G401.6 (cell line): ENCODE results near the gene STX10.
"Not testable (repeated sequence)": the region's sequence is repeated elsewhere in the genome, so short reads cannot be mapped to it uniquely, and the experiment has no call there.

Experiments used
- FAIRE-seq: peaks from 2 replicates; lab custom pipeline; 2012; peaks lifted over from hg19 to GRCh38; lab: Jason Lieb, UNC

STX10 gene

DNA sequence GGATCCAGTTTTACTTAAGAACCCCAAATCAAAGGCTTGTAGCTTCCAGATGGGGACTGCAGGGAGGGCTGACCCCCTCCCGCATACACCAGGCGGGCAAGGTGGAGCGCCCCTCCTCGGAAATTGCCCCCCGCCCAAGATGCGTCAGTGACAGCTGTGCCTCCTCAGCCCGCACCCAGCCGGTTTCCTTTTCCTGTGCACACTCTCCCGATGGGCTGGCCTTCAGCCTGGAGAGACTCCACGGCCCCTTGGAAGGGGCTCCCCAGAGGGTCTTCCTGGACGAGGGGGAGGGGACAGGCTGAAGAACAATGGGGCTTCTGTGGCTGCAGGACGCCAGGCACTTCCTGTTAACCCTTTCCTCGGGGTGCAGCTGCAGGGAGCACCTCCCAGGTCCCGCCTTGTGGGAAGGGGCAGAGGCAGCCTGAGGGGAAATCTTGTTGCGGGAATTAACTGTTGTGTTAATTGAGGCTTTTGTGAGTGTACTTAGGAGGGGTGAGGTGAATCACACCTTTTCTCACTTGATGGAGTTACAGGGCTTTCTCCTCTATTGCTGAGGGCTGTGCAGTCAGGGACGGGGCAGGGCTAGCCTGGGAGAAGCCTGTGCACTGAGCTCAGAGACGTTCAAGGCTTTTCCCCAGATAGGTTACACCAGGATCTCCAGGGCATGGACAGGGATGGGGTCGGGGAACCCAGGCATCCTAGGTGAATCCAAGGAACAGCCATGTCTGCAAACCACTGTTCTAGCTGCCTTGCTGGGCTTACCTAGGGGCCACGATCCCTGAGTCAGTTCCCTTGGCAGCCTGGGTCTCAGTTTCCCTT lies 14.4 kb upstream of the STX10 start:
- FAIRE-seq: peak; percentile 36

DNA sequence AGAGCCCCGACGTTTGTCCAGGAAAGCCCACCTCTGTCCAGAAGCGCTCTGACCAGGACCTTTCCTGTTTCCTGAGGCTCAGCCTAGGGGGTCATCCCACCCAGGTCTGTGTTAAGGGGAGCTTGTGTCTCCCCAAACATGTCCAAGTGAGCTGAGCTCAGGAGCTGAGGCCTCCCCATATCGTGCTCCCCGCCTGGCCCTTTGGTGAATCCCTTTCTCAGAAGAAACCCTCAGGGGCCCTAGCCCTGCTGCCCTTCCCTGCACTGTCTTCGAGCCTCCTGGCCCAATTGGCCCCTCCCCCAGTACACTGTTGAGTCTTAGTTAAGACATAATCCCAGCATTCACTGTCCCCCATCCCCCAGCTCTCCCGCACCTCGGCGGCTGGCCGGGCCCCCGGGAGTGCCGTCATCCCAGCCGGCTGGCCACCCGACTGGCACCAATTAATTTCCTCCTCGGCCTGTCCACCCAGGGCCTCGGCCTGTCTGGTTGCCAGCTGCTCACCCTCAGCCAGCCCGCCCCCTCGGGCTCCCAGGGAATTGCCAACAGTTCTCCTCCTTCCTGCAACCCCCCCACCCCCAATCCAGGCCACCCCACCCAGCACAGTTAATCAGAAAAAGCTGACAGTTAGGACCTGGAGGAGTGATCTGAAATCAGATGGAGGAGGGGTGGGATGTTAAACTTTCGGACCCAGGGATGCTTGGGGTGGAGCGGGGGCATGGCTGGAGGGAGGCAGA lies 13.6 kb upstream of the STX10 start:
- no peak for FAIRE-seq

DNA sequence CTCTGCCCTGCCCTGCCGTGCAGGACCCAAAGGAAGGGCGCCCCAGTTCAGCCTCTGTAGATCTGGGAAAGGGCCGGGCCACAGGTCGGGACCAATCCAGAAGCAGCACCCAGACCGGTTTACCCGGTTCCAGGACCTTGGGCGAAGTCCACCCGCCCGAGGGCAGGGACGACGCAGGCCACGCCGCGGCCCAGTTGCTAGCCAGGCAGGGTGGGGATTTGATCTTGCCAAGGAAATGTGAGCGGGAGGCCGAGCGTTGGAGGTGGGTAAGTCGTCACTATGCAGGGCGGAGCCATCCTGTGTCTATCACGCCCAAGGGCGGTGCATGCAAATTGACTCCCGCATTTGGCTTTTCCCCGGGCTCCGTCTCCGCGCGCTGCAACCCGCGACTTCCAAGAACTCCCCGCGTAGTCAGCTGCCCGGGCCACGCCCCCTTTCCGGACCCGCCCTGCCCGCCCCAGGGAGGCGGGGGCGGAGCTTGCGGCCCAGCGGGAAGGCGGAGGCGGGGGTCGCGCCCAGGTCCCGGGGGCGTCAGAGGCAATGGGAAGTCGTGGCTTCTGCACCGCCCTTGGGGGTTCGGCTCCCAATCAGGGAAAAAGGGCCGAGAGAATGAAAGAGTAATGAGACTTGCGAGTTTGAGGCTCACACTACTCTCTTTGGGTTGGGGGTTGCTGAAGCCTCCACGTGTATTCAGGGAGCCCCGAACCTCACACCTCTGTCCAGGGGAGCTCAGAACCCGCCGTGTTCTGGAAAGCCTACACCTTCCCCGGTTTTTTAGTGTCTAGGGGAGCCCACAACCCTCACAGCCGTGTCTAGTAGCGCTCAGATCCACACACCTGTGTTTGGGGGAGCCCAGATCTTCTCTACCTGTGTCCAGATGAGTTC lies 12.8 kb upstream of the STX10 start:
- peak; percentile 75 for FAIRE-seq

DNA sequence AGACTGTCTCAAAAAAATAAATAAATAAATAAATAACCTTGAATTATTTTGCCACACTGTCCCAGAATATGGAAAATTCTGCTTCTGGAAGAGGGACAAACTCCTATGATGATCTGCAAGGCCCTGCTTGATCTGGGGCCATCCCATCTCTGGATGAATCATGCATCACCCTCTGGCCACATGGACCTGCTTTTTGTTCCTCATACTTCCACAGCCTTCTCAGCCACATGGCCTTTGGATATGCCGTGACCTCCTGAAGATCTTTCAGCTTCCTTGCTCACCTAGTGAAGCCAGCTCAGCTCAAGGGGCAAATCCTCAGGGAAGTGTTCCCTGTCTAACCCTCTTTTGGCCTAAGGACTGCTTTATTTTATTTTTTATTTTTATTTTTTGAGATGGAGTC lies 10.4 kb upstream of the STX10 start:
- no peak for FAIRE-seq

DNA sequence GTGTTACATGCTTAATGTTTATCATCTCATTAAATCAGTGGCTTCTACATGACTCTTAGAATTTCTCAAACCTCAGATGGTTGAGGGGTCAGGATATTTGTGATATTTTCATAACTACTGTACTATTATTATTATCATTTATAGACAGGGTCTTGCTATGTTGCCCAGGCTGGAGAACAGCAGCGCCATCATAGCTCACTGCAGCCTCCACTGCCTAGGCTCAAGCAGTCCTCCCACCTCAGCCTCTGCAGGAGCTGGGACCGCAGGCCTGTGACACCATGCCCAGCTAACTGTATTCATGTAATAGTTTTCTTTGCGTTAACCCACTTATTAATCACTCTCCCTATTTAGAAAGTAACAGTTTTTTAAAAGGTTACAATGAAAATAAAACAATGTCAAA lies 9.5 kb upstream of the STX10 start:
- no peak for FAIRE-seq

DNA sequence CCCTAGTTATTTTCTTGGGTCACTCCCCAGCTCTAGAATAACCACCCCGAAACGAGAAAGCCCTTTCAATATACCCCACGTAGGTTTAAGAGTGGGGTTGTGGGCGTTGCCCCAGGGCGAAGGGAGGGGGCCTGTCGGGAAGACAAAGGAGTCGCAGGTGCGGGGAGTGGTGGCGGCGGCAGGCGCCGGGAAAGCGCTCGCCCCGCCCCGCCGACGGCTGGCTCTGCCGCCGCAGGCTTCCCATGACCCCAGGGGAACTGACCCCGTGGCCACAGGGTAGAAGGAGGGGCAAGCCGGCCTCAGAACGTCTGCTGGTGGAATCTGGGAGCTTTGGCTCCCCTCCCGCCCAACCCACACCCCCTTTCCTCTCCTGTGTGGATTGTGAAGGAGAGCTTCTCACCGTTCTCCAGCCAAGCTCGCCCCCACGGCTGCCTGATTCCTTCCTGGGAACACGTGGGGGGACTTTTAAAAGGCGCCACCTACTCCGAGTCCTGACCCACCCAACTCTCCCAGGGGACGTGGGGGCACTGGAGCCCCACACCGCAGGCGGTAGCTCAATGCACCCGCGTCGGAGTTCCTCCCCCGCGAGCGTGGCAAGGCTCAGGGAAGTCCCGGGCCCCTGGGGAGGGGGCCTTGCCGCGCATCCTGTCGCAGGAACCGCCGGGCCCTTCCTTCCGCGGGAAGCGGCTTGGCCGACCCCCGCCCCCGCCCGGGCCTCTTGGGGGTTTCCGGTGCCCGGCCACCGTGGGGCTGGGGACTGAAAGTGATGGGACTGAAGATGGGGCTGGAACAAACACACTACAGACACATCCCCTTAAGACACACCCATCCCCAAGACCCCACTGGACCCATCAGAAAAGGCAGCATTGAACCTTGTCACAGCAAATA lies 5.5 kb upstream of the STX10 start:
- FAIRE-seq: no peak

DNA sequence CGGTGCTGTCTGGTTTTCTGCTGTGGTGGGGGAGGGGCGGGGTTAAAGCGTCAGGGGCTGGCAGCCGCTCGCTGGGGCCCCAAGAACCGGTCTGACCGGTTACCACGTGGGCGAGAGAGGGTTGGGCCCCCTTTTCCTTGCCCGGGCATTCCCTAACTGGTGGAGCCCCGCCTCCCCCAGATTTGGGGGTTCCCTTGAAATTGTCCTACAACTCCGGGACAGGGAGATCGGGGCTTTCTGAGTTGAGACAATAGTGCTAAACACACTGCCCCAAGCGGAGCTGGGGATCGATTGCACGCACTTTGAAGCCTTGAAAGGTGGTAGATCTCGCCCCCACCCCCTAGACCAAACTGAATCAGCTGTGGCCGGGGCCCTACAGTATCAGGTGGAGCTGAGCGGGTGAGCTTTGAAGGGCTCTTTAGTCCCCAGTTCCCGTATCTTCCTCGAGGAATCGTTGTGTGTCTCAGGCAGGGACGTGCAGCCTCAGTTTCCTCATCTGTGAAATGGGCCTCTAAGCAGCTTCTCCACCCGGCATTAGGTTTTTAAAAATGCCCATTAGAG lies 4.8 kb upstream of the STX10 start:
- FAIRE-seq: no peak

DNA sequence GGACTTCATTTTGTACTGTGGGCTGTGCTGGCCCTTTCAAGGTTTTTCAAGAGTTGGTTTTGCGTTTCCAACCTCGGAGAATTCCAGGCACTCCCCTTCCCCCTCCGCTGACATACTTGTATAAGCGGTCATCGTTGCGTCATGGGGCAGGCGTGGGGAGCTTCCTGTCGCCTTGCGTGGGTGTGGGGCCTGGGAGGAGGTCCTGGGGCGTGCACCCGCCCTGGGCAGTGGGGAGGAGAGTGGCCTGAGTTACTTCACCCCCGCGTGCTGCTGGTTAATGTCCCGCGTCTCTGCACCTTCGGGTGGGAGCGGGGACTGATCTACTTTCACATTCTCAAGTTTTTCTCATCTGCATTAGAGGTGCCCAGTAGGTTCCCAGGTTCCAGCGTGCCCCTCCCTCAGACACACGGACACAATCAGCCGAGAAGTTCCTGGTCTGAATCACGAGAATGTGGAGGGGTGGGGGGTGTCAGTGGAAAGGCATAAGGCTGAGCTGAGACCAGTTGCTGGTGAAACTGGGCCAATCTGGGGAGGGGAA lies 4.1 kb upstream of the STX10 start:
- FAIRE-seq: no peak

DNA sequence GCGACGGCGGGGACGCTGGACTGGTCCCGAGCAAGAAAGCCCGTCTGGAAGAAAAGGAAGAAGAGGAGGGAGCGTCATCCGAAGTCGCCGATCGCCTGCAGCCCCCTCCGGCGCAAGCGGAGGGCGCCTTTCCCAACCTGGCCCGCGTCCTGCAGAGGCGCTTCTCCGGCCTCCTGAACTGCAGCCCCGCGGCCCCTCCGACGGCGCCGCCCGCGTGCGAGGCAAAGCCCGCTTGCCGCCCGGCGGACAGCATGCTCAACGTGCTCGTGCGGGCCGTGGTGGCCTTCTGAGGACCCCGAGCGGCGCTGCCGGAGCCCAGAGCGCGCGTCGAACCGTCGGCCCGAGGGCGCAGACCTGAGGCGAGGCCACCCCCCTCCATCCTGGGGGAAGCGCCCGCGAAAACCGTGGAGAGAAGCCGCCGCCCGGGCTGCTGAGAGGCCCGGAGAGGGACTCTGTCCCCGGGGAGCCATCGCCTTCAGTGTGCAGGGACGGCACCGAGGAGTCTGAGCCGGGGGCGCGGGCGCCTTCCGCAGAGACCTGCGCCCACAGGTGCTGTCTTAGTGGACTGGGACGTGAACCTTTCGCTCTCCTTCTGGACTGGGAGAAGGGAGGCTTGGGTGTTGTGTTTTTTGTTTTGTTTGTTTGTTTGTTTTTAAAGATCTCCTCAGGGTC lies 3.5 kb upstream of the STX10 start:
- FAIRE-seq: no peak

DNA sequence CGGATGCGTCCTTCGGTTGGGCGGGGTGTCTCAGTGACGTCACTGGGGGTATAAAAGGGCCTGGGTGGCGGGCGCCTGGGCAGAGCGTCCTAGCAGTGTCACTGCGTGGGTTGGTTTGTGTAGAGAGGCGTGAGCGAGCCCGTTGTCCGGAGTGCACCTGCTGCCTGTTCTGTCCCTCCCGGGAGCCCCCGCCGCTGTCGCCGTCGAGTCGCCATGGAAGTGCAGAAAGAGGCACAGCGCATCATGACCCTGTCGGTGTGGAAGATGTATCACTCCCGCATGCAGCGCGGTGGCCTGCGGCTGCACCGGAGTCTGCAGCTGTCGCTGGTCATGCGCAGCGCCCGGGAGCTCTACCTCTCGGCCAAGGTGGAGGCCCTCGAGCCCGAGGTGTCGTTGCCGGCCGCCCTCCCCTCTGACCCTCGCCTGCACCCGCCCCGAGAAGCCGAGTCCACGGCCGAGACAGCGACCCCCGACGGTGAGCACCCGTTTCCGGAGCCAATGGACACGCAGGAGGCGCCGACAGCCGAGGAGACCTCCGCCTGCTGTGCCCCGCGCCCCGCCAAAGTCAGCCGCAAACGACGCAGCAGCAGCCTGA lies 2.9 kb upstream of the STX10 start:
- FAIRE-seq: no peak

DNA sequence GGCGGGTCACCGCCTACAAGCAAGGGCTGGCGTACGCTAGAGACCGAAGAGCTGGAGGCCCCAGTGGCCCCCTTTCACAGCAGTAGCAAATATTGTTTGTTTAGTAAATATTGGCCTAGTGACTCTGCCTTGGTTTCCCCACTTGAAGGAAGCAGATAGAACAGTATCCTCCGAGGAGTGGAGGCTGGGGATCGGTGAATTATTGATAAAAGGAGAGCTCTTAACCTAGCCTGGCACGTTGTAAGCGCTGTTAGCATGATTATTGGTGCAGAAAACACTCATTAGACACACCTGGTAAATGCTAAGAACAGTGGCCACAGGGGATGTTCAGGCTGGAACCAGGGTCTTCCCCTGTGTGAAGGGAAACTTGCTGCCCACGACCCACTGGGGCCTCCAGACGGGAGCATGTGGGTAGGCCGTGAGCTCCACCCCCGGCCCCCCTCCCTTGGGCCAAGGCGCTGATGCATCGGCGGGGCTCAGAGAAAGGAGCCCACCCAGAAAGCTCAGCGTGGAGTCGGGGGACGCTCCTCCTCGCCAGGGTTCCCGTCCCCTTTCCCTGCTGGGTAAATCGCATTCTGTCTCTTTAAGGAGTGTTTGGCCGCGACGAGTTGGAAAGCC lies 2.3 kb upstream of the STX10 start:
- peak; percentile 82 for FAIRE-seq

DNA sequence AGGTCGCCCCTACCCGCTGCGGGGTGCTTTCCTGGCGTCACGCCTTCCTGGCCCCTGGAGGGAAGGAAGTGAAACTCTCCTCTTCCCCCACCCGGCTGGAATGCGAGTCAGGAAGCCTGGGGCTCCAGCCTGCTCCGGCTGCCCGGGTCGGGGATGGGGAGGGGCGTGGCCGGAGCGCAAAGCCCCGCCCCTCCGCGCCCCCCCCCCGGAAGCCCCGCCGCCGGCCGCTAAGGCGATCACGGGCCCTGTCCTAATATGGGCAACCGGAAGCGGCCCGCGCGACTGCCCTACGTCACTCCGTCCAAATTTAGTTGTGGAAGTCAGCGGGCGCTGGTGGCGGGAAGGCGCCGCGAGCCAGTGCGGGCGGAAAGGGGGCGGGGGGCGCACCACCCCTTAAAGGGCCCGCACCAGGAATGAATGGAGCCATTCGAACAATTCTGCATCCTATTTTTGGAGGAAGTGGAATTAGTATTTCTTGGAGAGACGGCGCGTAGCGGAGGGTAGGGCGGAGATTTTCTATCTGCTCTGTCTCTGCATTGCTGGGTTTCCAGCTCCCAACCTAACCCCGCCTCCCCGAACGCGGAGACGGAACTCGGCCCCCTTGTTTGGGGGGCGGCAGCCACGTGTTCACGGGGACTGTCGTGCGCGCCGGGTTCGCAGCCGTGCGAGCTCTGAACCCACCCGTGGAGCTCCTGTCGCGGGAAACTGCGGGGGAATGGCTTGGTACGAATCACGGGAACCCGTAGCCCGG lies 1.6 kb upstream of the STX10 start:
- peak; percentile 77 for FAIRE-seq

DNA sequence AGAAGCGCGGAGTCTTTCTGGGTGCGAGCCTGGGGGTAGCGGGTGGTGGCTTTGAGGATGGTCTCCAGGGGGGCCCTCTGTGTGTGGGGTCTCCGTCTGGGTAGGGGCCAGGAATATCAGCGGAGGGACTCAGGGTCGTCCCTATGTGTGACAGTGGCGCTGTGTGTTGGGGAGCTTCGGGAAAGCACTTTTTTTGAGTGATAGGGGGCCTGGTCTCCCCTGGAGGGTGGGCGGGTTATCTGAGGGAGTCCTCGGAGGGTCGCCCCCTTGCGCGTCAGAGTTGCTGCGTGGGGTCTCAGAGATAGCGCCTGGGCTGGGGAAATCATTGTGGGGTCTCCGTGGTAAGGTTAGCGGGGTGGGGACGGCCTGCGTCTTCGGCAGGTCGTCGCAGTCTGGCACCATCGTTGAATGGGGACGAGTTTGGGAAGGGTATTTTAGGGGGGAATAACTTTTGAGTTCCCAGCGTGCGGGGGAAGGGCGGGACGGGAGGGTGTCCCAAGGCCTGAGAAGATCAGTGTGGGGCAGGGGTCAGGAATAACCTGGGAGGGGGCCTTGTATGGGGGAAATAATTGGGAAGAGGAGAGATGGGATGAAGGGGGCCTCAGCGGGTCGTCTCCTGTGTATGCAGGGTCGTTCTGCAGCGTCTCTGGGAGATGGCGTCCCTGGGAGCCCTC lies 893 bp upstream of the STX10 start:
- FAIRE-seq: no peak

DNA sequence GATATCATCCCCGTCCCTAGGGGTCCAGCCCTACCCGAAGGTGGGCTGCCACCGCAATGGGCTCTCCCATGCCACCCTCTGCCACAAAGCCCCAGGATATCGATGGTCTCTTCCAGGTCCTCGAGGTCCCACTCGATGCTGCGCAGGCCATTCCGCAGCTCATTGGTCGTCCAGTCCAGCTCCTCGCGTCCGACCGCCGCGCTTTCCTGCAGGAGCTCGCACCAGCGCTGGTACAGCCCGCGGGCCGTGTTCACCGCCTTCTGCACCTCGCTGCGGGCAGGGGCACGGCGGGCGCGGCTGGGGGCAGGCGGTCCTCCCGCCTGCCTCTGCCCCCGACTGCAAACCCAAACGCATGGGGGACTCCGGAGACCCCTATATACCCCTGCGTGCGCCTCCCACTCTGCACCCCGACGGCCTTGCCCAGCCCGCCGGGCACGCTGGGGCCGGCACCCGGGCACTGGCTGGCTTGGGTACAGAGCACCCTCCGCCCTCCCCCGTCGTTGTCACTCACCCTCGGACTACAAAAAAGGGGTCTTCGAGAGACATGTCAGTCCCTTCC lies 468 bp downstream of the STX10 start:
- FAIRE-seq: no peak

DNA sequence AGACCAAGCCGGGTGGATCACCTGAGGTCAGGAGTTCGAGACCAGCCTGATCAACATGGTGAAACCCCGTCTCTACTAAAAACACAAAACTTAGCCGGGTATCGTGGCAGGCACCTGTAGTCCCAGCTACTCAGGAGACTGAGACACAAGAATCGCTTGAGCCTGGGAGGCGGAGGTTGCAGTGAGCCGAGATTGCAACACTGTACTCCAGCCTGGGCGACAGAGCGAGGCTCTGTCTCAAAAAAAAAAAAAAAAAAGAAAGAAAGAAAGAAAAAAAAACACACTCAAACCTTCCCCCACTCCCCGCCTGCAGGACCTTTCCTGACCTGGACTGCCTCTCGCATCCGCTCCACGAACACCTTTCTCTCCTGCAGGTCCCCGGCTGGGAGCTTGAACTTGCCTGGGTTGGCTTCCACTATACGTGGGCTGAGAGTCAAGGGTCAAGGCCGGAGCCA lies 975 bp downstream of the STX10 start:
- not testable (repeated sequence) for FAIRE-seq

DNA sequence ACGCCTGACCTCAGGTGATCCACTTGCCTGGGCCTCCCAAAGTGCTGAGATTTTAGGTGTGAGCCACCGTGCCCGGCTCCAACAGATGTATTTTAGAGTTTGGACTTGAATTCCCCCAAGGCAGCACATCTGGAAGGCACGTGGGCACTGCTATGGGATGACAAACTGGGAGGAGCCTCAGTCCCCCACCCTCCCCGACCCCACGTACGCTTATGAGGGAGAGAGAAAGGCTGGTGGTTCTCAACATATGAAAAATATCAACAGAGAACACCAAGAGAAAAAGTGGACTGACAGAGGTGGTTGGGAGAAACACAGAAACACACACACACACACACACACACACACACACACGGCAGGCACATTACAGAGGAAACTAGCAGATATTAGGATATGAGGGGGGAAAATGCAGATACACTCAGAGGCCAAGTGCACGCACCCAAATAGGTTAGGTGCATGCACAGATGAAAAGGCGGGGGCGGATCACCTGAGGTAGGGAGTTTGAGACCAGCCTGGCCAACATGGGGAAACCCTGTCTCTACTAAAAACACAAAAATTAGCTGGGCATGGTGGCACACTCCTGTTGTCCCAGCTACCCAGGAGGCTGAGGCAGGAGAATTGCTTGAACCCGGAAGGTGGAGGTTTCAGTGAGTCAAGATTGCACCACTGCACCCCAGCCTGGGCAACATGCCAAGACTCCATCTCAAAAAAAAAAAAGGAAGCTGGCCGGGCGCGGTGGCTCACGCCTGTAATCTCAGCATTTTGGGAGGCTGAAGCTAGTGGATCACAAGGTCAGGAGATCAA lies 3.2 kb downstream of the STX10 start:
- no peak for FAIRE-seq
